T-helper 2 cell treated with Interferon-gamma antibody and Interleukin-4, amounts not matched to agents 5 μg/mL and 100 μg/mL, for 36 hours (primary cell): ENCODE measurements around the gene TNPO1.
"Not testable (repeated sequence)": the region's sequence is repeated elsewhere in the genome, so short reads cannot be mapped to it uniquely, and the experiment has no call there.

Source experiments
- DNase-seq: peaks from one replicate; pipeline ENCODE4 v3.0.0; 2021; ENCODE audit warnings: low spot score
- H3K27ac Mint-ChIP-seq: one replicate; pipeline ENCODE4 v1.8.0; 2021; ENCODE audit warnings: mild to moderate bottlenecking, mixed read lengths
- H3K27me3 Mint-ChIP-seq: one replicate; pipeline ENCODE4 v1.8.0; 2021; ENCODE audit warnings: low read depth, mixed read lengths
- H3K36me3 Mint-ChIP-seq: one replicate; pipeline ENCODE4 v1.8.0; 2021; ENCODE audit warnings: low read depth, mixed read lengths
- H3K4me1 Mint-ChIP-seq: one replicate; pipeline ENCODE4 v1.8.0; 2021; ENCODE audit warnings: low read depth, mixed read lengths
- H3K4me3 Mint-ChIP-seq: one replicate; pipeline ENCODE4 v1.8.0; 2022; ENCODE audit warnings: mild to moderate bottlenecking, moderate library complexity, mixed read lengths
- H3K9me3 Mint-ChIP-seq: one replicate; pipeline ENCODE4 v1.8.0; 2021; ENCODE audit warnings: mixed read lengths

The TNPO1 gene

GRCh38 chr5:72892846-72893245 lies 76.4 kb downstream of the TNPO1 start:
- Mint-ChIP-seq H3K9me3 (no peaks in the 10 kb centered on the region), H3K4me3 (no peak overlapping the region), H3K36me3 (peaks cover 62% of the 10 kb centered on the region), H3K4me1 (peaks cover 6% of the 10 kb centered on the region), H3K27me3 (no peaks in the 10 kb centered on the region), H3K27ac (no peak overlapping the region)
- no peak for DNase-seq

- Mint-ChIP-seq H3K27ac (peak overlapping the region; percentile 56), H3K36me3 (peaks cover 57% of the 10 kb centered on the region), H3K4me1 (peaks cover 7% of the 10 kb centered on the region), H3K9me3 (no peaks in the 10 kb centered on the region), H3K27me3 (no peaks in the 10 kb centered on the region), H3K4me3 (no peak overlapping the region)
- no peak for DNase-seq
Observed at GRCh38 chr5:72895758-72896157, 79.3 kb downstream of the TNPO1 start.

DNA sequence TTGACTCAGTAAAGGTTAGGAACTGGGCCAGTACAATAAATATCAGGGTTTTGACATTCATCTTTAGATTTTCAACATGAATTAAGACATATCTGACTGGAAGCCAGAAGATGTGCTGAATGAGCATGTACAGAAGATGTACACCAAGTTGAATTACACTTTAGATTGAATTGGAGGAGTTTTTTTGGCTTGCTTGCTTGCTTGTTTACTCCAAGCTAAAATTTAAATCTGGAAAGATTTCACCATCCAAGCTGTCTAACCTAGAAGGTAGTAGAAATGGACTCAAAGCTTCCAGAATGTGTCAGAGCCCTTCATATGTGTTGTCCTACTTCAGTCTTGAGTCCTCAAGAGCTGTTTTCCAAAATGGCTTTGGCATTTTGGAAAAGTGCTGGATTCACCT lies 90.3 kb downstream of the TNPO1 start:
- peaks cover 57% of the 10 kb centered on the region for H3K36me3 Mint-ChIP-seq
- no peaks in the 10 kb centered on the region for H3K27me3 Mint-ChIP-seq
- DNase-seq, result no peak
- no peaks in the 10 kb centered on the region for H3K4me1 Mint-ChIP-seq
- no peaks in the 10 kb centered on the region for H3K9me3 Mint-ChIP-seq
- H3K27ac Mint-ChIP-seq, result no peak overlapping the region
- H3K4me3 Mint-ChIP-seq, result no peak overlapping the region

DNA sequence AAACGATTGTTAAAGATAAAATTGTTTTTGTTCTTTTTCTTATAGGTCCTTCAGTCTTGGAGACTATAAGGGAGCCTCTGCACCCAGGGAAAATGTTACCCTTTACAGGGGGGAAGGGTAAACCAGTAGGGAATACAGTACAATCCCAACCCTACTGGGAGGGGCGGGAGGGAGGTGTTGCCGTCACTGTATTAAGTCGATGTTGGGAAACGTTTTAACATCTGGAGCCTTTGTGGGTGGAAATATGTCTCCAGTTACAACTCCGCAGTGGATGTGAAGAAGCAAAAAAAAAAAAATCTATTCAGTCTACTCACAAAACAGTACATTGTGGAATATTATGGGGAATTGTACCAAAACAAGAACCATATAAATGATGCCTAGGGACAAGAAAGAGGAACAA lies 92.2 kb downstream of the TNPO1 start:
- no peaks in the 10 kb centered on the region for H3K9me3 Mint-ChIP-seq

DNA sequence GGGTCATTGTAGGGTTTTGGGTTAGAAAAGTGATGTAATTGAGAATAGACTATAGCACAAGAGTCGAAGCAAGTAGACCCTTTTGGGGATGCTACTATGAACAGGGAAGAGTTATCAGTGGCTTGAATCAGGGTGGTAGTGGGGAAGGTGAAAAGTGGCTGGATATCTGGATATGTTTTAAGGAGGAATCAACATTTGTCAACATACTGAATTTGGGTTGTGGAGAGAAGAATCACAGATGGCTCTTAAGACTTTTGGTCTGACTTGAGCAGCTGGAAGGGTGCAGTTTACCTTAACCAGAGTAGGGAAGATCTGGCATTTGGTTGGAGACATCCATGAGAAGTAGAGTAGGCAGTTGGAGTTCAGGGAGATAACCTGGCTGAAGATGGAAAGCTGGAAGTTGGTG lies 100.9 kb downstream of the TNPO1 start:
- Mint-ChIP-seq H3K27ac (no peak overlapping the region), H3K27me3 (peaks cover 1% of the 10 kb centered on the region), H3K36me3 (no peaks in the 10 kb centered on the region)

More for the DNA sequence above, 92.2 kb downstream of the TNPO1 start:
- peaks cover 41% of the 10 kb centered on the region for H3K36me3 Mint-ChIP-seq
- no peaks in the 10 kb centered on the region for H3K27me3 Mint-ChIP-seq
- no peak for DNase-seq
- no peak overlapping the region for H3K4me3 Mint-ChIP-seq
- no peak overlapping the region for H3K27ac Mint-ChIP-seq
- H3K4me1 Mint-ChIP-seq, result no peaks in the 10 kb centered on the region

DNA sequence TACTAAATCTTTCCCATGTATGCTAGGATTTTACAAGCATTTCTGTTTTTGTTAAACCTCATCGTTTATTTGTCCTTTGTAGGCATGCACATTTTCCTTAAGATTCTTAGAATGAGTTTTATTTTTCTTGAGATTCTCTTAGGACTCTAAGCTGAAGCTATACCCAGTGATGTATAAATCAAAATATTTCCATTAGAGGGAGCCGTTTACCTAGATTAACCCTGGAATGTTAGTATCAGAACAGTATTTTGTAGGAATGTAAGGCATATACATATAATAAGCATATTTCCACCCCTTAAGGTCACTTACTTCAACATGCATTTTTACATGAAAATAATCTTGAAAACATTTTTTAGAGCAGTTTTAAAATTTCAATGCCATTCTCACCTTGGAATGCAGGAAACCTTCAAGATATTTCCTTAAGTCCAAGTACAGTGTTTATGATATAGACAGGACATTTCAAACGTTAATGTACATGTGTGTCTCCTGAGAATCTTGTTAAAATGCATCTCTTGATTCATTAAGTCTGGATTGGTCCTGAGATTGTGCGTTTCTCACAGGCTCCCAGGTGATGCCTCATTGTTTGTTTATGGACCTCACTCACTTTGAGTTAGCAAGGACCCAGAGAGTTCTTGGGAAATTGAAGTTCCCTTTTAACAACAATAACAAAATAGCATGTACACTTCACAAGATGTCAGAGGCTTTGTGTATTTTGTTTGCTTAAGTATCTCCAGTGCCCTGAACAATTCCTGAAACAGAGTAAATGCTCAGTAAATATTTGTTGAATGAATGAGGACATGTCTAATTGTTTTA lies 104.4 kb downstream of the TNPO1 start:
- Mint-ChIP-seq H3K27me3 (peaks cover 1% of the 10 kb centered on the region), H3K36me3 (no peaks in the 10 kb centered on the region), H3K4me3 (no peak overlapping the region), H3K27ac (no peak overlapping the region), H3K9me3 (no peaks in the 10 kb centered on the region), H3K4me1 (no peaks in the 10 kb centered on the region)
- no peak for DNase-seq

More for the DNA sequence above, 100.9 kb downstream of the TNPO1 start:
- no peaks in the 10 kb centered on the region for H3K9me3 Mint-ChIP-seq
- H3K4me3 Mint-ChIP-seq, result no peak overlapping the region
- DNase-seq, result no peak
- H3K4me1 Mint-ChIP-seq, result no peaks in the 10 kb centered on the region

GRCh38 chr5:72921886-72922285 lies 105.4 kb downstream of the TNPO1 start:
- no peak for DNase-seq
- H3K27ac Mint-ChIP-seq, result no peak overlapping the region
- no peaks in the 10 kb centered on the region for H3K36me3 Mint-ChIP-seq
- no peak overlapping the region for H3K4me3 Mint-ChIP-seq
- H3K9me3 Mint-ChIP-seq, result no peaks in the 10 kb centered on the region
- H3K4me1 Mint-ChIP-seq, result no peaks in the 10 kb centered on the region
- H3K27me3 Mint-ChIP-seq, result peaks cover 1% of the 10 kb centered on the region

GRCh38 chr5:72922422-72922821 lies 106.0 kb downstream of the TNPO1 start:
- no peak overlapping the region for H3K27ac Mint-ChIP-seq
- H3K4me1 Mint-ChIP-seq, result no peaks in the 10 kb centered on the region
- no peak overlapping the region for H3K4me3 Mint-ChIP-seq
- peaks cover 1% of the 10 kb centered on the region for H3K27me3 Mint-ChIP-seq
- no peak for DNase-seq
- H3K9me3 Mint-ChIP-seq, result no peaks in the 10 kb centered on the region
- no peaks in the 10 kb centered on the region for H3K36me3 Mint-ChIP-seq

DNA sequence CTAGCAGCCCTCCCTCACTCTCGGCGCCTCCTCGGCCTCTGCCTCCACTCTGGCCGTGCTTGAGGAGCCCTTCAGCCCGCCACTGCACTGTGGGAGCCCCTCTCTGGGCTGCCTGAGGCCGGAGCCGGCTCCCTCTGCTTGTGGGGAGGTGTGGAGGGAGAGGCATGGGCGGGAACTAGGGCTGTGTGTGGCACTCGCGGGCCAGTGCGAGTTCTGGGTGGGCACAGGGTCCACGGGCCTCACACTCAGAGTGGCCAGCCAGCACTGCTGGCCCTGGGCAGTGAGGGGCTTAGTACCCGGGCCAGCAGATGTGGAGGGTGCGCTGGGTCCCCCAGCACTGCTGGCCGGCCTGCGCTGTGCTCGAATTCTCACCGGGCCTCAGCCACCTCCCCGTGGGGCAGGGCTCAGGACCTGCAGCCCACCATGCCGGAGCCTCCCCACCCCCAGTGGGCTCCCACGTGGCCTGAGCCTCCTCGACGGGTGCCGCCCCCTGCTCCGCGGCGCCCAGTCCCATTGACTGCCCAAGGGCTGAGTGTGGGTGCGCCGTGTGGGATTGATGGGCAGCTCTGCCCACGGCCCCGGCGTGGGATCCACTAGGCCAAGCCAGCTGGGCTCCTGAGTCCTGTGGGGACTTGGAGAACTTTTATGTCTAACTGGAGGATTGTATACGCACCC lies 109.0 kb downstream of the TNPO1 start:
- H3K27ac Mint-ChIP-seq, result no peak overlapping the region
- peaks cover 1% of the 10 kb centered on the region for H3K27me3 Mint-ChIP-seq
- H3K4me1 Mint-ChIP-seq, result no peaks in the 10 kb centered on the region

GRCh38 chr5:72932686-72933085 lies 116.2 kb downstream of the TNPO1 start:
- not testable (repeated sequence) for H3K27me3 Mint-ChIP-seq

More for the DNA sequence above, 109.0 kb downstream of the TNPO1 start:
- Mint-ChIP-seq H3K4me3 (no peak overlapping the region), H3K36me3 (no peaks in the 10 kb centered on the region), H3K9me3 (no peaks in the 10 kb centered on the region)
- no peak for DNase-seq

GRCh38 chr5:72934953-72935725 lies 118.7 kb downstream of the TNPO1 start:
- not testable (repeated sequence) for H3K9me3 Mint-ChIP-seq, H3K4me3 Mint-ChIP-seq, H3K4me1 Mint-ChIP-seq, H3K27ac Mint-ChIP-seq, DNase-seq, H3K36me3 Mint-ChIP-seq
- H3K27me3 Mint-ChIP-seq, result peaks cover 17% of the 10 kb centered on the region

More at GRCh38 chr5:72932686-72933085, 116.2 kb downstream of the TNPO1 start:
- DNase-seq, H3K4me1 Mint-ChIP-seq, H3K36me3 Mint-ChIP-seq, H3K9me3 Mint-ChIP-seq, H3K27ac Mint-ChIP-seq, H3K4me3 Mint-ChIP-seq: not testable (repeated sequence)

DNA sequence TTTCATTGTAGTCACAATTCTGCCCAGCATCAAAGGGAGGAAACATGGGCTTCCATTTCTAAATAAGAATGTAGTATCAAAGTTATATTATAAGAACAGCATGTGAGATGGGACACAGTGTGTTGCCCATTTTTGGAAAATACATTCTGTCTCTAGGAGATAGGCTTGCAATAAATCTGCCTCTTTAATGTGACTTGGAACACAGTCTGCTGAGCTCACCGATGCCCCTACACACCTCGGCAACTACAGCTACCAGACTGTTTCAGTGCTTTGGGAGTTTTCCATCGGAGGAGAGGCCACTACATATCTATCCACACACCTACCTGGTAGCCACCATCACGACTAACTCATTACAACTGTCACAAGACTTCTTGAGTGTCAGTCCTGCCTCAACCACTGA lies 120.4 kb downstream of the TNPO1 start:
- no peaks in the 10 kb centered on the region for H3K4me1 Mint-ChIP-seq
- H3K9me3 Mint-ChIP-seq, result no peaks in the 10 kb centered on the region
- H3K27me3 Mint-ChIP-seq, result peaks cover 17% of the 10 kb centered on the region
- no peaks in the 10 kb centered on the region for H3K36me3 Mint-ChIP-seq
- no peak overlapping the region for H3K27ac Mint-ChIP-seq
- H3K4me3 Mint-ChIP-seq, result no peak overlapping the region
- DNase-seq, result no peak

GRCh38 chr5:72937517-72938061 lies 121.1 kb downstream of the TNPO1 start:
- Mint-ChIP-seq H3K36me3 (no peaks in the 10 kb centered on the region), H3K27me3 (peaks cover 17% of the 10 kb centered on the region), H3K27ac (no peak overlapping the region), H3K4me3 (no peak overlapping the region), H3K4me1 (no peaks in the 10 kb centered on the region), H3K9me3 (no peaks in the 10 kb centered on the region)
- DNase-seq, result no peak

- Mint-ChIP-seq H3K36me3 (no peaks in the 10 kb centered on the region), H3K4me3 (no peak overlapping the region), H3K4me1 (no peaks in the 10 kb centered on the region), H3K27ac (no peak overlapping the region), H3K9me3 (no peaks in the 10 kb centered on the region), H3K27me3 (peaks cover 15% of the 10 kb centered on the region)
- no peak for DNase-seq
Observed at GRCh38 chr5:72938206-72938605, 121.7 kb downstream of the TNPO1 start.
